NCI-H1092 treated with DMSO at 0.1 percent for 48 hours (cell line): ENCODE results near the gene BTBD16.

Experiments
- DNase-seq: peaks from one replicate; lab custom pipeline; 2025; lab: John Stamatoyannopoulos, UW

Gene BTBD16

DNA sequence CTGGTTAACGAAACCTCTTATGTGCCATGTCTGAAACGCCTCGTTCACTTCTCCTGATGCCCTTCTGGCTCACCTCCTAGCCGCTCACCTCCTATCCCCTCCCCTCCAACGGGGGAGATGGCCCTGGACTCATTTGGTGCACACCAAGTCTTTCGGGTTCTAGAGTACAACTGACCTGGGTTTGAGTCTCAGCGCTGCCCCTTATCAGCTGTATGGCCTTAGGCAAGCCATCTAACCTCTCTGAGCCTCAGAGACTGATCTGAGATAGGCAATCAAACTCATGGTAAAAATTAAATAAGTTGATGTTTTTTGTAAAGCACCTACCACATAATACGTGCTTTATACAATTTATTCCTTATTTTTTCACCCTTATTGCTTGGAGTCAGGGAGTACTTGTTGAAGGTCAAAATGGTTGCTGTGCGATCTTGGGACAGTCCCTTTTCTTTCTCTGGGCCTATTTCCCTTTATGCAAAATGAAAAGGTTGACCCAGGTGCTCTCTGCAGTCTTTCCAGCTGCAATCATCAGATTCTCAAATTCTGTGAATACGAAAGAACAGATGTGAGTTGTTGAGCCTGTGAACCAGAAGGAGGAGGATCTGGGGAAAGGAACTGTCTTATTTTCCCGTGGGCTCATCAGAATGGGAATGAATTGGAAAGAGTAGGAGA is 72.2 kb downstream of the BTBD16 start:
- no peak for DNase-seq

DNA sequence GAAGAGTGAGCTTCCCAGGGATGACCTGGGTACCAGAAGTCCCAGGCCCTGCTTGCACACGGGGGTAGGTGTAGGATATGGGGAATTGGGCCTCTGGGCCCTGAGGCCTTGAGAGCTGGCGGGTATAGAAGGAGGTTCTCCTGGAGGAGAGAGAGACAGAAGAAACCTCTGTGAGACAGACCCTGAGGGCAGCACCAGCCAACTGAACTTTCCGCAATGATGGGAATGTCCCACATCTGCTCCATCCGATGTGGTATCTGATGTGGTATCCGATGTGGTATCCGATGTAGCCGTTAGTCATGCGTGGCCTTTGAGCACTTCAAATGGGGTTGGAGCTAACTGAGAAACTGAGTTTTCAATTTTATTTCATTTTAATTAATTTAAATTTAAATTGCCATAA is 72.8 kb downstream of the BTBD16 start:
- no peak for DNase-seq

- DNase-seq: no peak
Measured at GRCh38 chr10:122344741-122345258, 73.7 kb downstream of the BTBD16 start.

DNA sequence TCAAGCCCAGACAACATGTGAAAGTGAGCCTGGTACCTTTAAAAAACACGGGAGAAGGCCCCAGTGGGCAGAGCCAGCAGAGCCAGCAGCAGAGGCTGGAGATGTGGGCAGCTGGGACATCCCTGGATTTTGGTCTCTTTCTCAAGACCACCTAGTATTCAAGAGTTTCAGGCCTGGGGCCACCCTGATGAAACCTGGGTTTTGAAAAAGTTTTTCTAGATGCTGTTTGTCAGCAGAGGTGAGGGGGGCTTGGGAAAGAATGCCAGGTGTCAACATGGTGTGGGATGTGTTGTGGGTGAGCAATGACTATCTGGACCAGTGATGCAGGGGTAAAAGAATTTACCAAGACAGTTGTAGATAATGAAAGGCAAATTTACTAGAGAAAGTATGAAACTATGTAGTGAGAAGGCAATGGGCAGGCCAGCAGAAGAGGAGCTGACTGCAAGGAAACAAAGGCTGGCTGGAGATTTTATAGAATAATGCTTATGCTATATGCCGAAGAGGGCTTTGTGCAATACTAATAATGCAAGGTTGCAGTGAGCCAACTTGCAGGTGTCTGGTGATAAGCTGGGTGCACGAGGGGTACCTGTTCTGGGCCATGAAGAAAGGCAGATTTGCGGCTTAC is 75.3 kb downstream of the BTBD16 start:
- no peak for DNase-seq

DNA sequence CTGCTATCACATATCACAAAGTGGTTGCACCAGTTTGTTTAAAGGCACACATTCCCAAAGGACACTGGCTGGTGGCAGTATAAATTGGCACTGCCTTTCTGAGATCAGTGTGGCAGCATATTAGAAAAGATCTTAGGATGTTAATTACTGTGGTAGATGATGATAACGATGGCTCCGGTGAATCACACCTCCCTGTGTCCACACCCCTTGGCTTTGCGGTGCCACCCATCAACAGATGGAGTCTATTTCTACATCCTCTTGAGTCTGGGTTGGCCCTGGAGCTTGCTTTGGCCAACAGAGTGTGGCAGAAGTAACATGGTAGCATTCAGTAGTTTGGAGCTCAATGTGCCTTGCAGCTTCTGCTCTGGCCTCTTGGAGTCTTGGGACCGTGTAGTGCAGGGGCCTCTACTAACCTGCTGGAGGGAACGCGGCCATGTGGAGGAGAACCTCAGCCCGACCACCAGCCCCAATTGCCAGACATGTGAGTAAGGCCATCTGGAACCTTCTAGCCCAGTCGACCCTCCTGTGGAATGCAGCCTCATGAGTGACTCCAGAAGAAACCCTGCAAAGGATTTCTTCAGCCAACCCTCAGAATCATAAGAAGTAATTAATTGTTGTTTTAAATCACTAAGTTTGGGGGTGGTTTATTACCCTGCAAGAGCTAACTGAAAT is 76.2 kb downstream of the BTBD16 start:
- no peak for DNase-seq

DNA sequence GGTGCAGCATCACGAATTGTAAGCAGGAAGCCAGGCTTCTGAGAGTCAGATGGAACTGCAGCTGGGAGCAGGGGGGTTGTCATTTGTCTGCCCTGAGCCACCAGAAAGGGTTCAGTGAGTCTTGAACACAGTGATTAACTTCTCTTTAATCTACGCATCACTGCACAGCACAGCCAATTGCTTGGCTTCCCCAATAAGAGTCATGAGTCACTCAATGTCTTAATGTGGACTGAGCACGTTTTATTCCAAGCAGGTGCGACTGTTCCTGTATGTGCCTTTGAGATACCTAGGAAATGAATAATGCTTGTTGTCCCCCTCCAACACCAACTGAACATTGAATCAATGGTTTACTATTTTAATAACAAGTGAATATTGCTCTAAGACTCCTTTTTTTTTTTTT is 77.4 kb downstream of the BTBD16 start:
- DNase-seq: no peak

GRCh38 chr10:122348935-122349361 is 77.9 kb downstream of the BTBD16 start:
- DNase-seq: no peak

DNA sequence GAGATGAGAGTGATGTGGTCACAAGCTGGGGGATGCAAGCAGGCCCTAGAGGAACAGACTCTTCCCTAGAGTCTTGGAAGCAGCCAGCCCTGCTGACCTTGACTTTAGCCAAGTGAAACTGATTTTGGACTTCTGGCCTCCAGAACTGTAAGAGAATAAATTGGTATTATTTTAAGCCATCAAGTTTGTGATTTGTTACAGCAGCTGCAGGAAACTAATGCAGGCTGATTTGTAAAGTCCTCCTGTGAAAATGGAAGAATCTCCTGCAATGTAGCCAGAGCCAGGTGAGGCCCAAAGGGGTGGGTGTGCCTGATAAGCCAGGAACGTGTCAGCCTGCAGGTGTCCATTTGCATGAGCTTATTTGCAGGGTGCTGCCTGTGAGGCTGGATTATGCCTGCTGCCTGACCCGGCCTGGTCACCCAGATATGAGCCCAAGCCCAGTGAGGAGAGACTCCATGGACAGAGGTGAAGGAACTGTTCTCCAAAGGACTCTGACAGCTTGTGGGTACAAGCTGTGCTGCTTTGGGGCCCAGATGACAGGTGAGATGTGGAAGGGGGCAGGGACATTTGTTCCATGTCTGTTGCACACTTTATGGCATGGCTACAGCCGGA is 78.8 kb downstream of the BTBD16 start:
- no peak for DNase-seq

GRCh38 chr10:122350893-122351292 is 79.8 kb downstream of the BTBD16 start:
- DNase-seq: no peak

GRCh38 chr10:122352817-122353525 is 81.9 kb downstream of the BTBD16 start:
- no peak for DNase-seq

GRCh38 chr10:122354383-122354782 is 83.3 kb downstream of the BTBD16 start:
- DNase-seq: no peak

GRCh38 chr10:122357685-122358084 is 86.6 kb downstream of the BTBD16 start:
- no peak for DNase-seq

DNA sequence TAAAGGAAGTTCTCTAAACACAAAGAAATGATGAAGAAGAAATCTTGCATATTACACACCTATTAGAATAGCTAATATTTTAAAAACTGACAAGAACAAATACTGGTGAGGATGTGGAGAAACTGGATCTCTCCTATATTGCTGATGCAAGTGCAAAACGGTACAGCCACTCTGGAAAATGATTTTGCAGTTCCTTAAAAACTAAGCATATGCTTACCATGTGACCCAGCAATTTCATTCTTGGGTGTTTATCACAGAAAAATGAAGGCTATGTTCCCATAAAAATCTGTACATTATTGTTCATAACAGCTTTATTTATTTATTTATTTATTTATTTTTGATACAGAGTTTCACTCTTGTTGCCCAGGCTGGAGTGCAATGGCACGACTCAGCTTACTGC is 88.5 kb downstream of the BTBD16 start:
- DNase-seq: no peak

- DNase-seq: no peak
Measured at GRCh38 chr10:122361046-122361445, 90.0 kb downstream of the BTBD16 start.

DNA sequence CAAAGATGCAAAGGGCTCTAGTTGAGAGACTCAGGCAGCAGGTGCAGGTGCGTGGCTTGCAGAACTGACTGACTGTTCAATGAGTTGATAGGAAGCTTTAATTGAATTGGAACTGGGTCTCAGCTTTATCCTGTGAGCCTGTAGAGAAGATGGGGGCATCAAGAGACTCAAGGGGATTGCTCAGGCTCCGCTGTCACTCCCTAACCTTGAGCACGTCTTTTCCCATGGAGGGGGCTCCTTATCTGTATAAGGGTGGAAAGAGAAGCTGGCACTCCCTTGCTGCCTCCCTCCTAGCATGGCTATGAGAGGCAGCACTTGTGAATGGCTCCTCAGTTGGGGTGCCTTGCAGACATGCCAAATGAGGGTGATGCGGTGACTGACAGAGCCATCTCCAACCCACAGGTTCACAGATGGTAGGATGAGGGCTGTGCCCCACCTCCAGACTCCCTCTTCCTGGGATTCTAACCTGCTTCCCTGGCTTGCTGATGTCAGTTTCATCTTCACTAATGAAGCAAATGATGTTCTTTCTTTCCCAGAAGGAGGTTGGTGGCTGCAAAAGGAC is 91.0 kb downstream of the BTBD16 start:
- DNase-seq: no peak

DNA sequence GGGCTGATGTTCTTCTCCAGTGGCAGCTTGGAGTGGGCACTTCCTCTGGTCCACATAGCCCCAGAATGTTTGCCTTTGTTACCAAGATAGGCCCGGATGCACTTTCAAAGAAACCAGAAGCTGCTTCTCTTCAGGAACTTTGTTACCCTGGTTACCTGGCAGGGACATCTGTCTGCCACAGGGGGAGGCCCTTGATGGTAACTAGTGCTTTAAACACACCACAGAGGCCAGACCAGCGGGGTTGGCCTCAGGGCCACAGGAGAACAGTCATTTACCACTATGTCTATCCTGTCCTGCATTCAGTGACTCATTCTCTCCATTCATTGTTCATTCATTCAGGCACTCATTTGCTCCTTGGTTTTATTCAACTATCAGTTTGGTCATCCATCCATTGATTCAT is 91.5 kb downstream of the BTBD16 start:
- DNase-seq: no peak

DNA sequence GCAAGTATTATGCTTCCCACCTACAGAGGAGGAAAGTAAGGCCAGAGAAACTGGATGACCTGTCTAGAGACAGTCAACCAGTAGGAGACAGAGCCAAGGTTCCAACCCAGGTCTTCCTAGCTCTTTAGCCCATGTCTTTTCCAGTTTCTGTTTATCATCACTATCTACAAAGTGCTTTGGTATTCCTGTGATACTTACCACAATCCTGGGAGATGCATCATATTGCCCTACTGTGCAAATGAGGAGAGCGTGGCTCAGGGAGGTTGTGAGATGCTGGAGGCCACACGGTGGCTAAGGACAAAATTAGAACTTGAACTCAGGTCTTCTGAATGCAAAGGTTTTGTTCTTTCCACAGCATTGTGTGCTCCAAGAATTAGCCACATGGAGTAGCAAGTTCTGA is 92.2 kb downstream of the BTBD16 start:
- no peak for DNase-seq

DNA sequence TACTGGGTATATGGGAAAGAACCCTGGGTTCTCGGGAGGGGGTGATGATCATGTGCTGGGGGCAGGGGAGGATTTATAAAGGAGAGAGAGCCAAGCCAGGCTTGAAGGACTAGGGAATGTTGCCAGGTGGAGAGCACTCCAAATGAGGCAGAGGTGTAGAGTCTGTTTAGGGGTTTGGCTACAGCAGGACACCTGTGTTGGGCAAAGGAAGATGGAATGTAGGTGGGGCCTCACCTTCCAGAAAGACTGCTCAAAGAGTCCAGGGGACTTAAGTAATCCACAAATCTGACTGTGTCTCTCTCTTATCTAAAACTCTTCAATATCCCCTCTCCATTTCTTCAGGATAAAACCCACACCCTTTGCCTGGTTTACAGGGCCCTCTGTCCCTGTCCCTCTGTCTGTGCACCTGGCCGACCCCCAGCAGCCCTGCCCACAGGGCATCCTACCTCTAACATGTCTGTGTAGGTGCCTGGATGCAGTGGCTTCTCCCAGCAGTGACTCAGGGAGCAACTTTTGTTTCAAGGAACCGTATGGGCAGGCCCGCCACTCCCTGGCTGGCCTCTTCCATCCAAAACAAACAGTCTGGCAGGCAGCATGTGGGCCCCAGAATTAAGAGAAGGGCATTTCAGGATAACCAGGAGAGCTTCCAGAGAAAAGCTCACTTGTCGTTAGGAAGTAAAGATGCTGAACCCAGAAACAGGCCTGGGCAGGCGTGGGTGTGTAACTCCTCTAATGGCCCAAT is 92.8 kb downstream of the BTBD16 start:
- DNase-seq: no peak

DNA sequence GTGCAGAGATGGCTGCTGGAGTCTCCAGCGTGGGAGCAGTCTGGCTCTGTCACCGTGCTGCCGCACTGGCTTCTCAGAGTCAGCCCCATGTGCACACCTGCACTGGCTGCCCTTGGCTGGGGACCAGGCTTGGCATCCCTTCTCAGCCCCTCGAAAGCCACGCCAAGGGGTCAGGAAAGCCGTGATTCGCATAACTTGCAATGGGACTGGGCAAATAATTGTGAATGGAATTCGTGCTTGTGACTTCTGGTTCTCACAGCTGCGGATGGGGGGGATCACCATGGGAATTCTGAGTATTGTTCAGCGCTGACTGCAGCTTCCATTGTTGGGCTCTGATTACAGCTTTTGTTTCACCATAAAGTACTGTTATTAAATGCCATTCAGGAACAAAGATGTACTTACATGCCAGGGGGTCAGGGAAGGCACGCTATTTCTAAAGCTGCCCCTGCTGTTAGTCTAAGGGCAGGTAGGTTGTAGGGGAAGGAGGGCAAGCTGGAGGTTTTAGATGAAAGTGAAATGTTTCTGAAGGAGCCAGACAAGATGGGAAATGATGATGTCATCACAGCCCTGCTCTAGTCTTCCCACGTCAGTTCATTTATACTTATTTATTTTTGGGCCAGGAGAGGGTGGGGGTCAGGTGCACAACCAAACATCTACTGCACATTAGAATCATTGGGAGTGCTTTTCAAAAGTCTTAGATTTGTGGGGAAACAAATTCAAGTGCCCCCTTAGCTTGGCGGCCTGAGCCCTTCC is 97.6 kb downstream of the BTBD16 start:
- DNase-seq: no peak

- no peak for DNase-seq
Measured at GRCh38 chr10:122373108-122373507, 102.0 kb downstream of the BTBD16 start.
